GM12878 (cell line): ENCODE measurements around the gene PPP1R3G. TPM values are rescaled to one million over a fixed set of nuclear protein-coding genes. Genes with fewer than 3 reads are reported as not detected.

Source experiments
- ATAC-seq: fragments of 200-7000 bp; cut with Tn5 transposase; 3 replicates; pipeline ENCODE4 v1.9.1; 2020; ENCODE audit warnings: mild to moderate bottlenecking, moderate library complexity
- BruUV-seq: library from RNA; stranded (reverse); fragments of 400-500 nt; replicated peaks from 2 replicates; lab custom pipeline; 2021; lab: Mats Ljungman, UMichigan
- CTCF ChIA-PET: fragments of 300-600 bp; sonication (Branson Sonifier 250); formaldehyde crosslinking; extraction: SDS; loops from one replicate; lab custom pipeline; 2021; ENCODE audit warnings: inconsistent platforms; lab: Yijun Ruan, JAX
- POLR2A ChIA-PET: fragments of 350-600 bp; formaldehyde crosslinking; extraction: SDS; loops from one replicate; lab custom pipeline; 2021; ENCODE audit warnings: inconsistent platforms; lab: Charles Lee
- RAD21 ChIA-PET: fragments of 300-600 bp; sonication (Branson Sonifier 250); formaldehyde crosslinking; loops from one replicate; lab custom pipeline; 2023; ENCODE audit warnings: antibody characterized with exemption; ENCODE audit not compliant: unreplicated experiment; lab: Charles Lee
- SMC1A ChIA-PET: fragments of 300-600 bp; sonication (Branson Sonifier 250); formaldehyde crosslinking; loops from one replicate; lab custom pipeline; 2023; ENCODE audit not compliant: unreplicated experiment, uncharacterized antibody; lab: Charles Lee
- DNase-seq: peaks from one replicate; pipeline ENCODE4 v3.0.0-alpha.2; 2011; ENCODE audit warnings: low read depth, low spot score
- FAIRE-seq: peaks from 3 replicates; lab custom pipeline; 2011; peaks lifted over from hg19 to GRCh38; lab: Jason Lieb, UNC
- H2AFZ ChIP-seq: 2 replicates; pipeline ENCODE4 v1.6.0; 2011; ENCODE audit warnings: low read depth, low read length, control low read depth; ENCODE audit not compliant: control insufficient read depth
- H3K27ac ChIP-seq: 2 replicates; pipeline ENCODE4 v1.5.1; 2011; ENCODE audit warnings: control low read depth; ENCODE audit not compliant: control insufficient read depth, insufficient read depth
- H3K27me3 ChIP-seq, 2 experiments: replicated peaks in 1 of 2; 2 replicates each; pipeline versions ENCODE4 v1.6.0 to v1.6.1; 2011; ENCODE audit warnings: low read length in 1 of 2; ENCODE audit not compliant: control insufficient read depth in 2 of 2, insufficient read depth in 2 of 2
- H3K36me3 ChIP-seq, 2 experiments: 2 replicates each; pipeline ENCODE4 v1.5.1; 2011; ENCODE audit warnings: low read length in 1 of 2; ENCODE audit not compliant: control insufficient read depth in 2 of 2, insufficient read depth in 2 of 2
- H3K4me1 ChIP-seq: 2 replicates; pipeline ENCODE4 v1.6.1; 2011; ENCODE audit warnings: mild to moderate bottlenecking, low read length, moderate library complexity, mixed read lengths; ENCODE audit not compliant: control insufficient read depth, insufficient read depth
- H3K4me2 ChIP-seq: 2 replicates; pipeline ENCODE4 v1.6.0; 2011; ENCODE audit warnings: control low read depth; ENCODE audit not compliant: control insufficient read depth, insufficient read depth
- H3K4me3 ChIP-seq: fragments of 200-600 bp; sonication (generic); 2 replicates; pipeline ENCODE4 v1.5.1; 2016
- H3K79me2 ChIP-seq: 2 replicates; pipeline ENCODE4 v1.6.0; 2011; ENCODE audit warnings: low read length; ENCODE audit not compliant: control insufficient read depth, insufficient read depth
- H3K9ac ChIP-seq: 2 replicates; pipeline ENCODE4 v1.8.0; 2011; ENCODE audit warnings: low read length, control low read depth, mixed read lengths; ENCODE audit not compliant: control insufficient read depth, insufficient read depth
- H3K9me3 ChIP-seq: replicated peaks from 3 replicates; pipeline ENCODE4 v1.5.1; 2011; ENCODE audit warnings: mild to moderate bottlenecking, low read length; ENCODE audit not compliant: control insufficient read depth, insufficient read depth
- H4K20me1 ChIP-seq: 2 replicates; pipeline ENCODE4 v1.6.0; 2011; ENCODE audit not compliant: control insufficient read depth, insufficient read depth
- BACH1 ChIP-seq: fragments of 450-650 bp; IDR thresholded peaks from 2 replicates; pipeline ENCODE4 v1.6.1; 2017; ENCODE audit warnings: mild to moderate bottlenecking, borderline replicate concordance
- CBX3 ChIP-seq: fragments of 200-600 bp; sonication (generic); IDR thresholded peaks from 2 replicates; pipeline ENCODE4 v1.6.1; 2016; ENCODE audit warnings: low read depth, borderline replicate concordance
- CREB1 ChIP-seq: IDR thresholded peaks from 2 replicates; pipeline ENCODE4 v1.6.1; 2012; ENCODE audit warnings: low read depth, mild to moderate bottlenecking, inconsistent platforms
- CREM ChIP-seq: IDR thresholded peaks from 2 replicates; pipeline ENCODE4 v1.6.1; 2014; ENCODE audit warnings: antibody characterized with exemption, low read depth
- EED ChIP-seq: sonication (generic); IDR thresholded peaks from 2 replicates; pipeline ENCODE4 v1.6.1; 2016; ENCODE audit warnings: antibody characterized with exemption, low read depth
- IRF4 ChIP-seq: IDR thresholded peaks from 2 replicates; pipeline ENCODE4 v1.6.1; 2011; ENCODE audit warnings: low read depth, low read length
- PML ChIP-seq: IDR thresholded peaks from 2 replicates; pipeline ENCODE4 v1.6.1; 2012; ENCODE audit warnings: low read length, inconsistent platforms
- RAD51 ChIP-seq: fragments of 450-650 bp; IDR thresholded peaks from 2 replicates; pipeline ENCODE4 v1.6.1; 2016; ENCODE audit warnings: moderate library complexity, mild to moderate bottlenecking, inconsistent platforms
- RFX5 ChIP-seq: IDR thresholded peaks from 2 replicates; pipeline ENCODE4 v1.6.1; 2011; ENCODE audit warnings: low read depth, low read length, improper control_type of control experiment
- SIN3A ChIP-seq: IDR thresholded peaks from 2 replicates; pipeline ENCODE4 v1.6.1; 2012; ENCODE audit warnings: low read depth, low read length, improper control_type of control experiment
- SMAD5 ChIP-seq: IDR thresholded peaks from 2 replicates; pipeline ENCODE4 v1.6.1; 2016; ENCODE audit warnings: antibody characterized with exemption, low read depth
- SREBF2 ChIP-seq: IDR thresholded peaks from 2 replicates; pipeline ENCODE4 v1.6.1; 2012; ENCODE audit warnings: mild to moderate bottlenecking, low read length
- ZNF207 ChIP-seq: fragments of 450-650 bp; IDR thresholded peaks from 2 replicates; pipeline ENCODE4 v1.6.1; 2014; ENCODE audit warnings: antibody characterized with exemption, mild to moderate bottlenecking, borderline replicate concordance
- WGBS: methylation state at CpG from one replicate; pipeline ENCODE4 v1.1.6; 2016; ENCODE audit warnings: low lambda C conversion rate; ENCODE audit not compliant: insufficient replicate concordance, insufficient coverage; ENCODE audit errors: missing lambda C conversion rate; 5-methylcytosine and 5-hydroxymethylcytosine counted together
- in situ Hi-C: fragments of 300-500 bp; cut with MboI; formaldehyde crosslinking; loops from 9 replicates; pipeline ENCODE4 v1.14.3; 2018; ENCODE audit warnings: mixed read lengths
- intact Hi-C: fragments of 100-400 bp; cut with micrococcal nuclease; formaldehyde crosslinking; loops from one replicate; pipeline ENCODE4 v1.14.2; 2022; ENCODE audit not compliant: unreplicated experiment
- polyA plus RNA-seq, 11 experiments: library from polyadenylated mRNA; depleted of rRNA in 4 of 11; unstranded in 6 of 11; stranded (reverse) in 5 of 11; fragments of >200 nt; fragmentation: Nextera tagmentation in 4 of 11; fragmentation: Illumina TruSeq in 1 of 11; extraction: Ambion mirVana in 4 of 11; extraction: Trizol in 1 of 11; gene quantifications; 1 replicate in 1 of 11; 2 replicates in 10 of 11; pipeline versions ENCODE4 v1.2.1 to v1.2.3, GENCODE V29; 2011 to 2016; ENCODE audit warnings: inconsistent platforms in 2 of 11, missing spikeins in 2 of 11, low read depth in 1 of 11
- total RNA-seq, 4 experiments: library from RNA; depleted of rRNA in 3 of 4; stranded (reverse); fragments of >200 nt in 3 of 4; fragmentation: Illumina TruSeq in 1 of 4; extraction: Trizol in 1 of 4; gene quantifications; 2 replicates each; pipeline versions ENCODE4 v1.2.1 to v1.2.3, GENCODE V29; 2013 to 2021
- TF ChIP-seq, protein P1 (sequence below): IDR thresholded peaks from 2 replicates; pipeline ENCODE4 v1.6.1; 2012; ENCODE audit warnings: low read length, inconsistent platforms

PPP1R3G gene
- total and polyA plus RNA-seq, 10 of the 15 experiments (the other 5 are each of a cell fraction or from before 2014, with no cell fraction given) = 0.01 to 0.10 (median 0.04) TPM; not detected in 4

DNA sequence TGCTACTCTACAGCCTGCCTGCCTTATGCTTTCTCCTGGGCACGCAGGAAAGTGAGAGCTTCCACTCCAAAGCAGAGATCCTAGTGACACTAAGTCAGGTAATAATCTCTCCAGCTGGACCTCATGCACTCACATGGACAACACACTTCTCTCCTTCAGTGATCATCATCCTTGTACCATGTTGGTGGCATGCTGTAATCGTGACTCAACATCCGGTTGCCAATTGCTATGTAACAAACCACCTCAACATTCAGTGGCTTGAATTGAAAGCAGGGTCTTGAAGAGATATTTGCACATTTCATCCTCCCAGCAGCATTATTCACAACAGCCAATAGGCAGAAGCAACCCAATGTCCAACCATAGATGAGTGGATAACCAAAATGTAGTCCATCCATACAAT, 40.3 kb upstream of the PPP1R3G start (continued):
- TF ChIP-seq, protein P1, sequence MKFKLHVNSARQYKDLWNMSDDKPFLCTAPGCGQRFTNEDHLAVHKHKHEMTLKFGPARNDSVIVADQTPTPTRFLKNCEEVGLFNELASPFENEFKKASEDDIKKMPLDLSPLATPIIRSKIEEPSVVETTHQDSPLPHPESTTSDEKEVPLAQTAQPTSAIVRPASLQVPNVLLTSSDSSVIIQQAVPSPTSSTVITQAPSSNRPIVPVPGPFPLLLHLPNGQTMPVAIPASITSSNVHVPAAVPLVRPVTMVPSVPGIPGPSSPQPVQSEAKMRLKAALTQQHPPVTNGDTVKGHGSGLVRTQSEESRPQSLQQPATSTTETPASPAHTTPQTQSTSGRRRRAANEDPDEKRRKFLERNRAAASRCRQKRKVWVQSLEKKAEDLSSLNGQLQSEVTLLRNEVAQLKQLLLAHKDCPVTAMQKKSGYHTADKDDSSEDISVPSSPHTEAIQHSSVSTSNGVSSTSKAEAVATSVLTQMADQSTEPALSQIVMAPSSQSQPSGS = no peak
- TF ChIP-seq SMAD5 (no peak), PML (no peak), RAD51 (no peak), BACH1 (no peak), SIN3A (no peak)

DNA sequence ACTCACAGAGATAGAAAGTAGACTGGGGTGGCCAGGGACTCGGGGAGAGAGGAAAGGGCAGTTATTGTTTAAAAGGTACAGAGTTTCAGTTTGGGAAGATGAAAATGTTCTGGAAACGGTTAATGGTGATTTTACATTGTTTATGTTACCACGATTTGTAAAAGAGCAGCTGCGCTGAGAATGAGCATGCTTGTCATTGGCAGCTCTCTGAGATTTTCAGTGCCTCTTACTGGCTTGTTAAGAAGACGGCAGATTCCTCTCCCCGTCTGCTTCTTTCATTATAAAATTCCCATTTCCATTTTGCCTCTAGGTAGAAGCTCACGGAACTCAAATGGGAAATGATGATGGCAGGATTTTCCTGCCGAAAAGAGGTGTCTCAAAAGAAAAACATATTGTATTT, 39.7 kb upstream of the PPP1R3G start:
- CTCF ChIA-PET = interaction anchor here (1.1 kb wide), 1 partner anchor 14 kb away, joined by 4 read pairs; no protein-coding TSS in a partner anchor

More for the DNA sequence above, 39.7 kb upstream of the PPP1R3G start:
- H2AFZ ChIP-seq = no peak overlapping the region
- H3K27ac ChIP-seq = no peak overlapping the region
- ATAC-seq (no peak), DNase-seq (no peak), FAIRE-seq (no peak)
- no peaks in the 10 kb centered on the region for H3K79me2 ChIP-seq
- TF ChIP-seq RFX5 = no peak
- TF ChIP-seq CREM = no peak
- TF ChIP-seq CREB1 = no peak
- TF ChIP-seq EED = no peak
- no peak for TF ChIP-seq CBX3
- no peak for TF ChIP-seq BACH1
- TF ChIP-seq SREBF2 = no peak
- TF ChIP-seq IRF4 = no peak
- TF ChIP-seq ZNF207 = no peak
- H3K4me3 ChIP-seq = no peak overlapping the region
- ChIA-PET RAD21 (no interaction called here), POLR2A (no interaction called here), SMC1A (no interaction called here)
- intact Hi-C loops (no loop called here), in situ Hi-C loops (no loop called here)
- H3K9ac ChIP-seq = no peak overlapping the region
- H4K20me1 ChIP-seq = no peaks in the 10 kb centered on the region
- no TSS peak for BruUV-seq
- no peaks in the 10 kb centered on the region for H3K27me3 ChIP-seq
- H3K9me3 ChIP-seq = no peaks in the 10 kb centered on the region; the same call in 2 of the 3 replicates
- H3K4me1 ChIP-seq = no peaks in the 10 kb centered on the region
- H3K4me2 ChIP-seq = no peak overlapping the region
- WGBS = 63% methylated on average over 8 of the region's 8 CpGs
- no peaks in the 10 kb centered on the region for H3K36me3 ChIP-seq
